GM19463 (cell line): ENCODE measurements around the gene ADIPOR2.

Experiments
- ATAC-seq: cut with Tn5 transposase; IDR thresholded peaks from one replicate; pipeline ENCODE4 v1.9.1; 2021; ENCODE audit warnings: mild to moderate bottlenecking, moderate library complexity; ENCODE audit not compliant: unreplicated experiment

Gene ADIPOR2

DNA sequence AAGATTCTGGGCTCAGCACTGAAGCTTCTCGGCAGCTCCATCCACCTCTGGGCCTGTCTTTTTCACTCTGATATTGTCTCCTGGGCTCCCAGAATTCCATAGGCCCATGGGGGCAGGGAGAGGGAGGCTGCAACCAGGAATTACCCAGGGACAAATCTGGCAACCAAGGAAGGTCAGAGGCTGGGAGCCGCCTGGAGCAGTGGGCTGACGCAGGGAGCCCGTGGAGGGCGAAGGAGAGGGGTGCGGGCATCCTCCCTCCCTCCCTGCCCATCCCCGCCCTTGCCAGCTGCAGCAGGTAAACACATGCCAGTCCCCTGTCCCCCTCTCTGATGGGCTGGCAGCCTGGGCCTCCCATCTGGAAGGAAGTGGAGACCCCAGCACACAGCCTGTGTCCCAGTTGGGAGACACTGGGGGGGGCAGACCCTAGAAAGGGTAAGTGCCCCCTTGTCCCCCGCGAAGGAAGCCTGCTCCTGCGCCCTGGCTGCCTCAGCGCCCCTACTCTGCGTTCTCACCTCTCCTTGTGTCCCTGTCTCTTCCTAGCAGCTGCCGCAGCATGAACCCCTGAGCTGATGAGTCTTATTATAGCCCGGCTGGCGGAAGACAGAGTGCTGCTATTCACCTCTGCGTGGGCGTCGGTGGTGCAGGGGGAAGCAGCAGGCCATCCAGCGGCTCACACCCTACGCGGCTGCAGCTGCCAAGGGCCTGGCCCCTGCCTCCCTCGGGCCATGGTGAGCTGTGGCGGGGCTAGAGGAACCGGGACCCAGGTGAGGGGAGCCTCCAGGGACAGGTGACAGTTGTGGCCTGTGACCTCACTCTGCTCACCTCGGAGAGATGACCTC lies 136.2 kb downstream of the ADIPOR2 start:
- no peak for ATAC-seq

DNA sequence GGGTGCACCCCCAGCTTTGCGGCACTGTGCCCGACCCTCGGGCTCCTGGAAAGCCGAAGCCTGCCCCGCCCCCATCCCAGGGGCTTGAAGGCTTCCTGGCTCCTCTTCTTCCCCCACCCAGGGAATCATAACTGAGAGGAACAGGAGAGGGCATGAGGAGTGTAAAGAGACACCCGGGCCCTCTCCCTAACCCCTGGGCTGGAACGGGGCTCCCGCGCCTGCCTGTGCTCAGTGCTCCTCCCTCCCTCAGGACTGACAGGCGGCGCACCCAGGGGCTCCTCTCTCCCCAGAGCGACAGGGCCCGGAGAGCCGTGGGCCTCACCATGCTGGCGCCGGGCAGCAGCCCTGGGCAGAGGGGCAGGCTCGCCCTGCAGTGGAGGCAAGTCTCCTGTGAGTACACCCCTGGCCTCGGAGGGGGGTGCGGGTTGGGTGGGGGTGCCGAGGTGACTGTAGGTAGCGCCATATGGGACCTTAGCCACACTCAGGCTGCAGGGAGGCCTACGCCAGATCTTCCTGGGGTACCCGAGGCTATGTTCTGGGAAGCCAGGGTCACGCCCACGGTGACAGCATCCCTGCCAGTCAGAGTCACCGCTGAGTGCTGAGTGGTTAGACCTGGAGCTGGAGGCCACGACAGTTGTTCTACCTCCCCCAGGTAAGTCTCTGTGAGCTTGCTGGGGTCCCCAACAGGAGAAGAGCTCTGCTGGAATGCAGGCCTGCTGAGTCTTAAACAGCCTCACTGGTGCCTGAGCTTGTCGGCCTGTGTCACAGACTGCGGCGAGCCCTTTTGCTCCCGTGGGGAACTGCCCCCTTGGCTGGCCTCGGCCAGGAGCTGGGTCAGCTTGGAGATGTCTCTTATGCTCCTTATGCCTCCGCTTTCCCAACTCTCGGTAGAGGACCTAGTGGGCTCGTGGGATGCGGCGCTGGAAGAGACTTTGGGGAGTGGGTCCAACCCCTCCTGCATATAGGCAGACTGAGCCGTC lies 137.2 kb downstream of the ADIPOR2 start:
- no peak for ATAC-seq

DNA sequence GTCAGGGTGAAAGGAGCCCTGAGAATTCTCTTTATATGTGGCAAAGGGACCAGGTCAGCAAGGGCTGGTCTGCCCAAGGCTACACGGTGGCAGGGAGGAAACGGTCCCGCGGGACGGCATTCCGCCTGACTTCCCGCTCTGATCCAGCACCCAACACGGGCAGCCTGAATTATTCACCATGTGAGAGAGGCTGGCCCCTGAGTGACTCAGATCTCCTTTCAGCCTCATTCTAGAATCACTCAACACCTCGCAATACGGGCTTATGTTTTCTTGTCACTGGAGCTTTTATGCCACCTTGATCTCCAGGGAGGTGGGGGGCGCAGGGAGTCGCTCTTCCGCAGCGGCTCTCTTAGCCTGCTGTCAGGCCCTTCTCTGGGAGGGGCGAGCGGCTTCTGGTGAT lies 138.0 kb downstream of the ADIPOR2 start:
- no peak for ATAC-seq

DNA sequence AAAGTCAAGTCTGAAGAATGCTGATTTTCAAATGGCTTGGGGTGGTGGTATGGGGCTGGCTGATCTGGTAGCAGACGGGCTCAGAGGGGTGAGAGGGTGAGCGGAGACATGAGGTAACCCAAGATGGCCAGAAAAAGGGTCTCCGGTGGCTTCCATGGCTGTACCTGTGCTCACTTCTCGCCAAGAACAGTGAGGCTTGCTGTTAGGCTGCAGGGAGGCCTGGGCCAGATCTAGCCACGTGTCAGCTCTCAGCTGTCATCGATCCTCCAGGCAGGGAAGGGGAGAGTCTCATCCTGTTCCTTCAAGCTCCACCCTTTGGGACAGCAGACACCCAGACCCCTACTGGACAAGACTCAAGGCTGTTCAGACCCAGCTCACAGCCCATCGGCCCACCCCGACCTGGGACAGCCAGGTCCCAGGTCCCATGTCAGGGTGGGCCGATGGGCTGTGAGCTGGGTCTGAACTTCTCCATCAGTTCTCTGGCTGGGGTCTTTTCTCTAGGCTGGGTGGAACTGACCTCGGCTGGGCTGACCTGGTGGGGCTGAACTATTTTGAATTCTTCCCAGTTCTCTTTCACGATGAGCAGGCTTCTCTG lies 138.5 kb downstream of the ADIPOR2 start:
- no peak for ATAC-seq

DNA sequence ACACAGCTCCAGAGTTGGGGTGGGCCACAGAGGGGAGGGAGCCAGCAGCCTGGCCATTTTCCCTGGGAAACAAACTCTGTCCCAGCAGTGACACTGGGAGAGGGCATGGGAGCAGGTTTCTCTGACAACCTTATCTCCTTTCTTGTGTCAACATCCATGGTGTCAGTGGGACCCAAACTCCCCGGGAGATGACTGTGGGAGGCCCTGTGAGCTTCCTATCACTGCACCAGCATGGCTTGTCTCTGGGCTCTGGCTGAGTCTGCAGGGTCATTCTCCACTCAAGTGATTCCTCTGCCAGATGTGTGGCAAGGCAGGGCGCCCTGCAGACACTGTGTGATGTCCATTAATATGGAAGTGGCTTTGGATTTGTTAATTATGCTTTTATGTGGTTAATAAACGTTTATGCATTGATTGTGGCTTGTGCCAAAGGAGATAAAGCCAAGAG lies 139.6 kb downstream of the ADIPOR2 start:
- no peak for ATAC-seq

DNA sequence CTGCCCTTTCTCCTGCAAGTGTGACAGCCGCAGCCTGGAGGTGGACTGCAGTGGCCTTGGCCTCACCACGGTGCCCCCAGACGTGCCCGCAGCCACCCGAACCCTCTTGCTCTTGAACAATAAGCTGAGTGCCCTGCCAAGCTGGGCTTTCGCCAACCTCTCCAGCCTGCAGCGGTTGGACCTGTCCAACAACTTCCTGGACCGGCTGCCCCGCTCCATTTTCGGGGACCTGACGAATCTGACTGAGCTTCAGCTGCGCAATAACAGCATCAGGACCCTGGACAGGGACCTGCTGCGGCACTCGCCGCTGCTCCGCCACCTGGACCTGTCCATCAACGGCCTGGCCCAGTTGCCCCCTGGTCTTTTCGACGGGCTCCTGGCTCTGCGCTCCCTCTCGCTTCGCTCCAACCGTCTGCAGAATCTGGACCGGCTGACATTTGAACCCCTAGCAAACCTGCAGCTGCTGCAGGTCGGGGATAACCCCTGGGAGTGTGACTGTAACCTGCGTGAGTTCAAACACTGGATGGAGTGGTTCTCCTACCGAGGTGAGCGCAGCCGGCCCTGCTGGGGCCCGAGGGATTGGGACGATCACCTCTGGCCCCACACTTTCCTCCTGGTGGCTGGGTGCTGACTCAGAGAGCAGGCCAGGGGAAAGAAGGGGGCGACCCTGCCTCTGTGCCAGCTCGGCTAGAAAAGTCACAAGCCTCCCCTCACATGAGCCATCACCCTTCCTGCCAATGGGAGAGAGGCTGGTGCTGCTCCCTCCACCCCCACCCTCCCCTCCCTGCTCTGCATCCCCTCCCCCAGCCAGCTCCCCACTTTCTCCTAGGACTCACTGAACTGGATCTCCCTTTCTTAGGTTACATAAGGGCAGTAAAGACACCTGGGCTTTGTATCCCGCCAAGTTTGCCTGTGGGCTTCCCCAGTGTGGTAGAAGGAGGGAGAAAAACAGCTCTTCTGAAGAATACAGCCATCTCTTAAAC lies 140.4 kb downstream of the ADIPOR2 start:
- no peak for ATAC-seq

DNA sequence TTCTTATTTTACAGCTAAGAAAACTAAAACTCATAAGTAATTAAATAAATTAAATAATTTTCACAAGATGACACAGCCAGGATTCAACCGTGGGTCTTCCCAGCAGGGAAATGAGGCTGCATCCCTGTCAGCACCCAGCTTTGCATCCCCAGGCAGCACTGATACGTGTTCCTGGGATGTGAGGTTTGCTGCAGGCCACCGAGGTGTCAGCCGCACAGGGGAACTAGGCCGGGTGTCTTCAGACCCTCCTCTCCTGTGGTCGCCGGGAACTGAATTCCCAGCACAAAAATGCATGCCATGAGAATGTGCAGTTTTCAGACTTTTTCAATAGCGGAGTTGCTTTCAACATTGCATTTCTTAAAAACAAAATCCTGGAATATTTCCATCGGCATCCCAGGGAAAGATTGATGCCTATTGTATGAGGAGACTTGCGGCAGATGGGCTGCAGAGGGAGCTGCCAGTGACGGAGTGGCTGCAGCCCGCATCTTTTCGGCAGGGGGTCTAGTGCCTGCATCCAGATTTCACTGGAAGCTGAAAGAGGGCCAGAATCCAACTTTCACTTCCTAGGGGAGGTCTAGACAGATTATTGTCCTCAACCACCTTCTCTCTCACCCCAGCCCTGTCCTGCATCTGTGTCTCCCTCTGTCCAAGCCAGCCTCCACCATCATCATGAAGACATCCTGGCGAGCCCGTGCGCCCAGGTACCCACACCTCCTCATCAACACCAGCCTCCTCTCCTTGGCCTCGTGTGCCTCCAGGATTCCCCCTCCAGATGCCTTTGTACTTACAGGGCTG lies 142.1 kb downstream of the ADIPOR2 start:
- no peak for ATAC-seq

DNA sequence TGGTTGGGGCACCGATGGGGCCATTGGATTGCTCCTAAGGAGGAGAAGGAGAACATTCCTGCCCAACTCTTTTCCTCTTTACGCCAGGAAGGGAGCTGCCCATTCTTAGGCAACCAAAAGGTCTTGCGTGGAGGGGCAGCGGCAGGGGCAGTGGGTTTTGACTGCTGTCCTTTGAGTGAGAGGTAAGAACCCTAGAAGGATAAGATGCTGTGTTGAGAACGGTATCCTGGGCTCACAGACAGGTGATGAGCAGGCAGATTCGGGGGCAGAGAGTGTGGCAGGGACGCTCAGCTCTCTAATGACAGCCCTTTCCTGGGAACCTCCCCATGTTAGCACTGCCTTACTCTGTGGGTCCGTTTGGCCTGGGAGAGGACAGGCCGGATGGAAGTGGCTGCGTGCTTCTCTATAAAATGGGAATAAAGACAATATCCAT lies 142.7 kb downstream of the ADIPOR2 start:
- ATAC-seq: no peak

DNA sequence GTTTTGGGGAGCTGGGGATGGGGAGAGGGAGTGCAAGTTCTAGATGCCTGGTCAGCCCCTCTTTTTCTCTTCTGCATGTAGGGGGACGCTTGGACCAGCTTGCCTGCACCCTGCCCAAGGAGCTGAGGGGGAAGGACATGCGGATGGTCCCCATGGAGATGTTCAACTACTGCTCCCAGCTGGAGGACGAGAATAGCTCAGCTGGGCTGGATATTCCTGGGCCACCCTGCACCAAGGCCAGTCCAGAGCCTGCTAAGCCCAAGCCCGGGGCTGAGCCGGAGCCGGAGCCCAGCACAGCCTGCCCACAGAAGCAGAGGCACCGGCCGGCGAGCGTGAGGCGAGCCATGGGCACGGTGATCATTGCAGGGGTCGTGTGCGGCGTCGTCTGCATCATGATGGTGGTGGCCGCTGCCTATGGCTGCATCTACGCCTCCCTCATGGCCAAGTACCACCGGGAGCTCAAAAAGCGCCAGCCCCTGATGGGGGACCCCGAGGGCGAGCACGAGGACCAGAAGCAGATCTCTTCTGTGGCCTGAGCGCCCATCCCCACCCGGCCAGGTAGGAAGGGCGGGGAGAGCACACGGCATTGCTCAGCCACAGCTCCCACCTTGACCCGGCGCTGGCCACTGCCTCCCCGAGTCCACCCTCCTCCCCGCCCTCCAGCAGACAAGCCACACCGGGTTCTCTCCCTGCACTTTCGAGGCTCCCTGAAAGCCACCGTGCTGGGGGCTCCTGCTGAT lies 143.5 kb downstream of the ADIPOR2 start:
- no peak for ATAC-seq

DNA sequence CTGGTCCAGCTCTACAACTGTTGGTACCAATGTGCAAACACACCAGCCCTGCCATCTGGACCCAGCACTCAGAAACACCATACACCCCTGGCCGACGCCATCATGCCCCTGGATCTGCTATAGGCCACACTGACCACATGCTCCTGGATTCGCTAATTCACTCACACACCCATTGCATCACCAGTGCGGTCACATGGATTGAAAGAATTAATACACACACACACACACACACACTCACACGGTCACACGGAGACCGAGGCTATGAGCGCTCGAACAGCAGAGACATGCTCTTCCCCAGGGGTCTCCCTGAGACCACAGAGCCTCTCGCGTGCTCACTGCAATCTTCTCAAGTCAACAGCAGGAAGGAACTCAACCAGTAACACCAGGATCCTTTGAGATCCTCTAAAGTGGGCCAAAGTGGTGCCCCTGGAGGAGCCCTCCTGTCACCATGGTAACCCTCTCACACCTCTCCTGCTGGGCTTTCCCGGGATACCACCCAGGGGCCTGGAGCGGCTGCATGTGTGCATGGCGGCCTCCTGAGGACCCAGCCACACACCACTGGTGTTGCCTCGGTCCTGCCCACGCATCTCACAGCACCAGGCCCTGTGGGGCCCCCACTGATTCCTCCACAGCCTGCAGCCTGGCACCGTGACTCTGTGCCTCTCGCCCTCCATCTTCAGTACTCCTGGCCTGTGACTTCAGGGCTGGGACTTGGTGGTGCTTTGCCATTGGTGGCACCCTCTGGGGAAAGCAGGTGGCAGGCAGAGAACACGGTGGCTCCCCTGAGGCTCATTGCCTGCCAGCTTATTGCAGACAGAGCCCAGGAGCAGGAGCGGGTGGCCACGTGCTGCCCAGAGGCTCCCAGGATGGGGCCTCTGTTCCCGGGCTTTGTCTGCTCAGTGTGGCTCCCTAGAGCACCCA lies 144.6 kb downstream of the ADIPOR2 start:
- no peak for ATAC-seq

DNA sequence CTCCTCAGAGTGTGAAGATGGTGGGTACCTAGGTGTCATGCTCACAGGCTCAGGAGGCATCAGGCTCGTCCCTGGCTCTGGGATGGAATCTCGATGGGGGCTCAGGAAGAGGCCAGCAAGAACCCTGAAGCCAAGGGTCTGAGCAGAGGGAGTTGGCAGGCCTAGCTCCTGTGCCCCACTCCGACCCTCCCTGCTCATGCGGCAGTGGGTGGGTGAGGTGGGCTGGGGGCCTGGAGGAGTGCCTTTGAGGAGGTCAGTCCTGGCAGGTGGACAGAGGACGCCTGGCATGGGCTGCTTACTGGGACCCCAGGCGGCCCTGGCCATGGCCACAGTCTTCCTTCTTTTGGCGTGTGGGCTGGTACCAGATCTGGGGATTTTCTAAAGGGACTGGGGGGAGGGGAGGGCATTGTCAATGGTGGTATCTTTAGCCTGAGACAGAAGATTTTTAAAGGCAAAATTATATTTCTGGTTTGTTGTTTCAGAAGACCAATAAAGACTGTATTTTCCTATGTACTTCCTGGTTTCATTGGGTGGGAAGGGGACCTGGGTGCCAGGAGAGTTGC lies 145.5 kb downstream of the ADIPOR2 start:
- ATAC-seq: no peak

DNA sequence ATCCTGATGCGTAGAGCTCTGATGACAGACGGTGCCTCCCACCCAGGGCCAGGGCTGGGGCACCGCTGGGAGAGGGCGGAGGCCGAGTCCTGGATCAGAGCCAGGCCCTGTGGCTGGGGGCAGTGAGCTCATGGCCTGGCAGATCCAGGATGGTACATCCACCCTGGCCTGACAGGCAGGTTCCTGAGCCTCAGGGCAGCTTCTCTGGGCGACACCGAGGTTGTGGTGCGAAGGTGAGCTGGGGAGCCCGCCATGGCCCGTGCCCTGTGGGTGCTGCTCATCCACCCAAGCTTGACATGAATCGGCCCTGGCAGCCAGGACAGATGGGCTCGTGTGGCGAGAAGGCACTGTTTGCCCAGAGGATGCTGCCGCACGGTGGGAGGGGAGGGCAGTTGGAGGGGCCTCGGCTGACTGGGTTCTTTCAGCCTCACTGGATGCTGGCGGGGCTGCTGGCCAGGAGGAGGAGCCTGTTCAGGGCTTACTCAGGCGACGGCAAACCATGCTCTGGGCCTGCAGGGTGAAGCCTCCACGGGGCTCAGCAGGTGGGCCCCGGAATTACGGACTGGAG lies 146.1 kb downstream of the ADIPOR2 start:
- ATAC-seq: no peak

DNA sequence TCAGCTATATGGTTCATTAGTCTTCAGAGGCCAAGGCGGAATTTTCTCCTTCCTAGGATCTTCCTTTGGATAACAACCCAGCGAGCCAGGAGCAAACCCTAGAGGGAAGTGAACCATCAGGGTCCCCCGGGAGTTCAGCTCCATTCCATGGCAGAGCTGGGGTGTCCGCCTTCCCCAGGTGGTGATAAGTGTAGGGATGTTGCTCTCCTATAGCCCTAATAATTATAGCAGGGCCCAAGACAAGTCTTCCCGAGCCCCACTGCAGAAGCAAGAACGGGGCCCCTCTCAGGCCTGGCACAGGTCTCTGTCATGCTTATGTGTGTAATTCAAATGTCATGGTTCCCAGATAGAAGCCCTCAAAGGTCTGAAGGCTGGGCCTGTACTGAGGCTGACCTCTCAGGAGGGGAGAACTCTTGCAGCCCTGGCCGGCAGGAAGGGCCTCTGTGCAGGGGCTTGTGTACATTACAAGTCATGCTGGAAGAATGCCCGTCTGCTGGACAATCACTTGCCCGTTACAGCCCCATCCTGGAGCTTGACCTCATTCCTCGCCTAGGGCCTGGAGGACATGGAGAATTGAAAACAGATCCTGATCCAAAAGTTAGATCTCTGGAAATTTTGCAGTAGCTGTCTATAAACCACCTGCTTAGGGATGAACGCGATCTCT lies 146.8 kb downstream of the ADIPOR2 start:
- no peak for ATAC-seq
